Activated CD4-positive, alpha-beta memory T cell treated with anti-CD3 and anti-CD28 coated beads for 36 hours (primary cell): ENCODE results near the gene GRIA1. TPM values are rescaled to one million over a fixed set of nuclear protein-coding genes. Genes with fewer than 3 reads are reported as not detected.

Source experiments
- CTCF ChIA-PET: fragments of 350-600 bp; sonication (Branson Sonifier 250); formaldehyde crosslinking; loops from one replicate; lab custom pipeline; 2021; ENCODE audit warnings: antibody characterized with exemption, inconsistent platforms; lab: Charles Lee
- POLR2A ChIA-PET: fragments of 350-600 bp; sonication (Branson Sonifier 250); formaldehyde crosslinking; loops from one replicate; lab custom pipeline; 2021; ENCODE audit warnings: antibody characterized with exemption; lab: Charles Lee
- DNase-seq: peaks from one replicate; pipeline ENCODE4 v3.0.0-alpha.2; 2020
- H3K27ac Mint-ChIP-seq: one replicate; pipeline ENCODE4 v1.8.0; 2021; ENCODE audit warnings: mixed read lengths
- H3K27me3 Mint-ChIP-seq: one replicate; pipeline ENCODE4 v1.8.0; 2021; ENCODE audit warnings: mixed read lengths
- H3K36me3 Mint-ChIP-seq: one replicate; pipeline ENCODE4 v1.8.0; 2021; ENCODE audit warnings: mixed read lengths
- H3K4me1 Mint-ChIP-seq: one replicate; pipeline ENCODE4 v1.8.0; 2021; ENCODE audit warnings: low read depth, mixed read lengths
- H3K4me3 Mint-ChIP-seq: one replicate; pipeline ENCODE4 v1.8.0; 2021; ENCODE audit warnings: mild to moderate bottlenecking, mixed read lengths
- H3K9me3 Mint-ChIP-seq: one replicate; pipeline ENCODE4 v1.8.0; 2021; ENCODE audit warnings: mixed read lengths
- intact Hi-C: fragments of 100-400 bp; cut with micrococcal nuclease; formaldehyde crosslinking; loops from one replicate; pipeline ENCODE4 v1.15.1; 2023
- total RNA-seq, 2 experiments: library from RNA; stranded (reverse); gene quantifications; one replicate each; pipeline ENCODE4 v1.2.3, GENCODE V29; 2021

Gene GRIA1
- total RNA-seq, 2 experiments from 2014 or later, result not detected

GRCh38 chr5:153562189-153562588 lies 71.7 kb downstream of the GRIA1 start:
- POLR2A ChIA-PET, result no interaction called here

DNA sequence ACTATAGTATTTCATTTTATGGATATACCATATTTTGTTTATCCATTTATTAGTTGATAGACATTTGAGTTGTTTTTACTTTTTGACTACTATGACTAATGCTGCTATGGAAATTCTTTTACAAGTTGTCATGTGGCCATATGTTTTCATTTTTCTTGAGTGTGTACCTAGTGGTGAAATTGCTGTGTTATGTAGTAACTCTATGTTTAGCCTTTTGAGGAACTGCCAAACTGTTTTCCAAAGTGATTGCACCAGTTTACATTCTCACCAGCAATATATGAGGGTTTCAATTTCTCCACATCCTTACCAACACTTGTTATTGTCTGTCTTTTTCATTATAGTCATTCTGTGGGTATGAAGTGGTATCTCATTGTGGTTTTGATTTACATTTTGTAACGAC lies 75.4 kb downstream of the GRIA1 start:
- H3K36me3 Mint-ChIP-seq, result no peaks in the 10 kb centered on the region
- H3K4me1 Mint-ChIP-seq, result no peaks in the 10 kb centered on the region
- DNase-seq, result no peak
- ChIA-PET POLR2A (no interaction called here), CTCF (no interaction called here)
- intact Hi-C loops, result no loop called here
- H3K27me3 Mint-ChIP-seq, result no peaks in the 10 kb centered on the region
- H3K27ac Mint-ChIP-seq, result no peak overlapping the region
- H3K4me3 Mint-ChIP-seq, result no peak overlapping the region
- H3K9me3 Mint-ChIP-seq, result no peaks in the 10 kb centered on the region

More at GRCh38 chr5:153562189-153562588, 71.7 kb downstream of the GRIA1 start:
- CTCF ChIA-PET, result no interaction called here
- no peak overlapping the region for H3K27ac Mint-ChIP-seq
- no peak overlapping the region for H3K4me3 Mint-ChIP-seq
- no peaks in the 10 kb centered on the region for H3K36me3 Mint-ChIP-seq
- intact Hi-C loops, result no loop called here
- no peaks in the 10 kb centered on the region for H3K4me1 Mint-ChIP-seq
- no peaks in the 10 kb centered on the region for H3K9me3 Mint-ChIP-seq
- no peak for DNase-seq
- no peaks in the 10 kb centered on the region for H3K27me3 Mint-ChIP-seq

DNA sequence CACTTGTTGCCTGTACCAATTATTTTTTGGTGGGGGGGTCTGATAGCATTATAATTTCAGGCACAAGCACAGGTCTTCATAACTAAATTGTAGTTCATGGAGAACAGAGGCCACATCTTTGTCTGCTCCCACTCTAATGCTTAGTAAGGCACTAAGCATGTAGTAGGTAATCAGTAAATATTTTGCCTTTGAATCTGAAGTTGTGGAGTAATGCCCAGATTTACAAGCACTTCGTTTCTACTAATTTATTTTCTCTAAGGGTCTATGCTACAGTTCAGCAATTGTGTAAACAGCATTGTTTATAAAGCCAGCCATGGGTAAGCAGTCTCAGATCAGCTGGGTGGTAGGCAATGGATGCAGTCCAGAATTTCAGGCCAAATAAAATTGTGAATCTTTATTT lies 78.6 kb downstream of the GRIA1 start:
- no peak for DNase-seq
- no peak overlapping the region for H3K4me3 Mint-ChIP-seq
- ChIA-PET POLR2A (no interaction called here), CTCF (no interaction called here)
- H3K27me3 Mint-ChIP-seq, result no peaks in the 10 kb centered on the region
- intact Hi-C loops, result no loop called here
- no peaks in the 10 kb centered on the region for H3K9me3 Mint-ChIP-seq
- no peaks in the 10 kb centered on the region for H3K4me1 Mint-ChIP-seq
- H3K36me3 Mint-ChIP-seq, result no peaks in the 10 kb centered on the region
- no peak overlapping the region for H3K27ac Mint-ChIP-seq

- ChIA-PET CTCF (no interaction called here), POLR2A (no interaction called here)
- H3K36me3 Mint-ChIP-seq, result no peaks in the 10 kb centered on the region
- H3K4me1 Mint-ChIP-seq, result no peaks in the 10 kb centered on the region
- no peak overlapping the region for H3K27ac Mint-ChIP-seq
- no peaks in the 10 kb centered on the region for H3K27me3 Mint-ChIP-seq
- DNase-seq, result no peak
- H3K9me3 Mint-ChIP-seq, result no peaks in the 10 kb centered on the region
- intact Hi-C loops, result no loop called here
- H3K4me3 Mint-ChIP-seq, result no peak overlapping the region
These were observed 80.7 kb downstream of the GRIA1 start for GRCh38 chr5:153571162-153571561.

GRCh38 chr5:153572411-153573145 lies 82.1 kb downstream of the GRIA1 start:
- Mint-ChIP-seq H3K27me3 (no peaks in the 10 kb centered on the region), H3K36me3 (no peaks in the 10 kb centered on the region), H3K4me1 (no peaks in the 10 kb centered on the region), H3K4me3 (no peak overlapping the region), H3K27ac (no peak overlapping the region), H3K9me3 (no peaks in the 10 kb centered on the region)
- POLR2A ChIA-PET, result no interaction called here
- intact Hi-C loops, result no loop called here
- no peak for DNase-seq
- CTCF ChIA-PET, result no interaction called here

GRCh38 chr5:153573326-153574033 lies 83.0 kb downstream of the GRIA1 start:
- H3K4me1 Mint-ChIP-seq, result no peaks in the 10 kb centered on the region
- H3K27ac Mint-ChIP-seq, result no peak overlapping the region
- H3K4me3 Mint-ChIP-seq, result no peak overlapping the region
- intact Hi-C loops, result no loop called here
- no peak for DNase-seq
- ChIA-PET POLR2A (no interaction called here), CTCF (no interaction called here)
- H3K9me3 Mint-ChIP-seq, result no peaks in the 10 kb centered on the region
- H3K36me3 Mint-ChIP-seq, result no peaks in the 10 kb centered on the region
- H3K27me3 Mint-ChIP-seq, result no peaks in the 10 kb centered on the region

GRCh38 chr5:153584126-153584959 lies 93.9 kb downstream of the GRIA1 start:
- CTCF ChIA-PET, result no interaction called here
- POLR2A ChIA-PET, result no interaction called here

DNA sequence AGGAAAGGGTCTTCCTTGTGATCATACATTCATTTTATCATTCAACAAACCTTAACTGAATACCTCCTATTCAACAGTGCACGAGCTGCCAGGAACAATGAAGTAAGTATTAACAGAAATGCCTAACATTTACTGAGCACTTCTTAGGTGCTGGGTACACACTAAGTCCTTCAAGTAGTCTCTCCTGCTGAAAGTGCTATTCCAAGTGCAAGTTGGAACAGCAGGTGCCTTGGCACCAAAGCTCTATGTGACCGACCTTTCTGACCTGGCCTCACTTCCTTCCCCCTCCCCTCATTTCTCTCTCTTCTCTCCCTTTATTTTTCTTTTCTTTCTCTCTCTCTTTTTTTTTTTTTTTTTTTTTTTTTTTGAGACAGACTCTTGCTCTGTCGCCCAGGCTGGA lies 94.5 kb downstream of the GRIA1 start:
- Mint-ChIP-seq H3K36me3 (no peaks in the 10 kb centered on the region), H3K9me3 (no peaks in the 10 kb centered on the region), H3K4me3 (no peak overlapping the region), H3K27ac (no peak overlapping the region), H3K27me3 (no peaks in the 10 kb centered on the region), H3K4me1 (no peaks in the 10 kb centered on the region)
- intact Hi-C loops, result no loop called here
- ChIA-PET CTCF (no interaction called here), POLR2A (no interaction called here)
- DNase-seq, result no peak

More at GRCh38 chr5:153584126-153584959, 93.9 kb downstream of the GRIA1 start:
- H3K4me3 Mint-ChIP-seq, result no peak overlapping the region
- H3K27ac Mint-ChIP-seq, result no peak overlapping the region
- H3K9me3 Mint-ChIP-seq, result no peaks in the 10 kb centered on the region
- intact Hi-C loops, result no loop called here
- H3K36me3 Mint-ChIP-seq, result no peaks in the 10 kb centered on the region
- DNase-seq, result no peak
- no peaks in the 10 kb centered on the region for H3K27me3 Mint-ChIP-seq
- H3K4me1 Mint-ChIP-seq, result no peaks in the 10 kb centered on the region

DNA sequence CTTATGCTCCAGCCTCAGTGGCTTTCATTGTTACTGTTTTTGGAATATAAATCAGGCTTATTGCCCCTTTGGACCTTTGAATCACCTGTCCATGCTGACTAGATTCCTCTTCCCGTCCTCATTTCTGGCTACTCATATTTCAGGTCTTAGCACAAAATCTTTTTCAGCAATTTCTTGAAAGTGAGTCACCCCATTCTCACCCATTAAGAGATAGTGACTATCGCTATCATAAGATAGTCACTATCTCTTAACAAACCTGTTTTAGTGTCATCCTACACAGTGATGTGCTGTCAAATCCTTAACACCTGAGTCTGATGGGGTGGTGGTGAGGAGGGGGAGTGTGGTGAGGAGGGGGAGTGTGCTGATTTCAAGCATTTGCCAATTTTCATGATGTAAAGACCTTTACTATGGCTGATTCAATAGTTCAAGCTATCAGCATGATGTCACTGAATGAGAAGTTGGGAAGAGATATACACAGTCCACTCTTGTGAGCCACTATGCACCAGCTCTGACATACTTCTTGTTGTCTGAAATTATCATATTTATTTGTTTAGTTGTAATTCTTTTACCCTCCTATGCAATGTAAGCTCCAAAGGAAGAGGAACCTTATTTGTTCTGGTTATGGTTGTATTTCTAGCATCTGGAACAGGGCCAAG lies 95.3 kb downstream of the GRIA1 start:
- H3K9me3 Mint-ChIP-seq, result no peaks in the 10 kb centered on the region
- ChIA-PET POLR2A (no interaction called here), CTCF (no interaction called here)
- H3K27ac Mint-ChIP-seq, result no peak overlapping the region
- no peak overlapping the region for H3K4me3 Mint-ChIP-seq
- intact Hi-C loops, result no loop called here
- no peaks in the 10 kb centered on the region for H3K4me1 Mint-ChIP-seq
- no peaks in the 10 kb centered on the region for H3K27me3 Mint-ChIP-seq
- no peaks in the 10 kb centered on the region for H3K36me3 Mint-ChIP-seq
- no peak for DNase-seq

GRCh38 chr5:153592081-153592480 lies 101.6 kb downstream of the GRIA1 start:
- H3K4me1 Mint-ChIP-seq, result no peaks in the 10 kb centered on the region
- H3K4me3 Mint-ChIP-seq, result no peak overlapping the region
- POLR2A ChIA-PET, result no interaction called here
- no peak for DNase-seq
- intact Hi-C loops, result no loop called here
- no peaks in the 10 kb centered on the region for H3K36me3 Mint-ChIP-seq
- H3K27ac Mint-ChIP-seq, result no peak overlapping the region
- no peaks in the 10 kb centered on the region for H3K9me3 Mint-ChIP-seq
- H3K27me3 Mint-ChIP-seq, result no peaks in the 10 kb centered on the region
- CTCF ChIA-PET, result no interaction called here

- no peak for DNase-seq
- Mint-ChIP-seq H3K36me3 (no peaks in the 10 kb centered on the region), H3K9me3 (peaks cover 2% of the 10 kb centered on the region), H3K27me3 (no peaks in the 10 kb centered on the region), H3K4me3 (no peak overlapping the region), H3K4me1 (no peaks in the 10 kb centered on the region), H3K27ac (no peak overlapping the region)
- POLR2A ChIA-PET, result no interaction called here
- CTCF ChIA-PET, result no interaction called here
- intact Hi-C loops, result no loop called here
These were observed 104.3 kb downstream of the GRIA1 start for GRCh38 chr5:153594785-153595184.

DNA sequence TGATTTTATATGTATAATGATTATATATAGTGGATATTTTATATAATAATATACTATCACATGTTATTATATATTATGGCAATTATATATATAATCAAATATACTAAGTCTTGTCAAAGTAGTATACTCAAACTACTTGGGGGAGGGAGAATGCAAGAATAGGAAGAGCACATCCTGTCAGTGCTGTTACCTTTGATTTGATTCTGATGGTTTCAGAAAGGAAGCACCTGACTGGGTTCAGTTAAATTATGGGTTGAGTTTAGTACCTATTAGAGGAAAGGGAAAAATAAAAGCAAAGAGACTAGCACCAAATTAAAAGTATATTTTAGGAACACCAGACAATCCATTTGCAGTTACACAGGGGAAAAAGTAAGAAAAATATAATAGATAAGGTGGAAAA lies 107.6 kb downstream of the GRIA1 start:
- DNase-seq, result no peak
- ChIA-PET POLR2A (no interaction called here), CTCF (no interaction called here)

More for the DNA sequence above, 107.6 kb downstream of the GRIA1 start:
- Mint-ChIP-seq H3K27ac (no peak overlapping the region), H3K4me3 (no peak overlapping the region), H3K36me3 (no peaks in the 10 kb centered on the region), H3K4me1 (no peaks in the 10 kb centered on the region), H3K9me3 (peaks cover 2% of the 10 kb centered on the region), H3K27me3 (no peaks in the 10 kb centered on the region)
- intact Hi-C loops, result no loop called here
